A549 (cell line): Measurements from ENCODE around the gene CEP112.

ENCODE experiments used
- CTCF ChIP-seq: fragments of >200 bp; sonication (Bioruptor Twin); formaldehyde crosslinking; IDR thresholded peaks from 3 replicates; pipeline ENCODE4 v1.5.1; 2016
- POLR2A ChIP-seq: IDR thresholded peaks from 2 replicates; pipeline ENCODE4 v1.6.1; 2012; ENCODE audit warnings: mild to moderate bottlenecking, low read length

DNA sequence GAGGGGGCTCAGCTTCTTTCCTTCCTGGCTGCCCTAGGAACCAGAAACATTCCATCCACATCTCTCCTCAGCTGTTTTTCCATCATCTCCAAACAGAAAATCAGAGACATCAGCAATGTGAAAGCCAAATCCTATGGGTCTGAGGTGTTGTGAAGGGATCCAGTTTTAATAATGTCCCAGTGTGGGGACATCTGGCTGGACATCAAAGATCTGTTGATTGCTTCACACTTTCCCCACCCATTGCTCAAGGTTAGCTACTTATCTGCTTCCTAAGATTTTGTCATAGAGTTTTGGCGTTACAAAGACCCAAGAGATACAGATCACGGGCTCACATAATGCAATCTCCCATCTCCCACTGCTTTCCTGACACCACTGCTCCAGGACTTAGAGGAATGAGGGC lies 582.6 kb downstream of the CEP112 start:
- TF ChIP-seq CTCF: no peak
- no peak for TF ChIP-seq POLR2A
